Ishikawa (cell line): Measurements from ENCODE around the gene CHMP6.

Experiments
- CEBPB ChIP-seq: IDR thresholded peaks from 2 replicates; pipeline ENCODE4 v1.6.1; 2012
- CREB1 ChIP-seq: IDR thresholded peaks from 2 replicates; pipeline ENCODE4 v1.6.1; 2012; ENCODE audit warnings: low read depth
- EGR1 ChIP-seq: IDR thresholded peaks from 2 replicates; pipeline ENCODE4 v1.6.1; 2012
- EP300 ChIP-seq: IDR thresholded peaks from 2 replicates; pipeline ENCODE4 v1.6.1; 2012; ENCODE audit warnings: borderline replicate concordance
- FOXM1 ChIP-seq: IDR thresholded peaks from 2 replicates; pipeline ENCODE4 v1.6.1; 2012; ENCODE audit warnings: low read depth, borderline replicate concordance
- NFIC ChIP-seq: IDR thresholded peaks from 2 replicates; pipeline ENCODE4 v1.6.1; 2012
- RAD21 ChIP-seq: IDR thresholded peaks from 2 replicates; pipeline ENCODE4 v1.6.1; 2012; ENCODE audit warnings: low read depth
- TAF1 ChIP-seq: IDR thresholded peaks from 2 replicates; pipeline ENCODE4 v1.6.1; 2012; ENCODE audit warnings: low read depth, mild to moderate bottlenecking
- TCF12 ChIP-seq: IDR thresholded peaks from 2 replicates; pipeline ENCODE4 v1.6.1; 2012; ENCODE audit warnings: low read depth
- TEAD4 ChIP-seq: IDR thresholded peaks from 2 replicates; pipeline ENCODE4 v1.6.1; 2012
- YY1 ChIP-seq: IDR thresholded peaks from 2 replicates; pipeline ENCODE4 v1.6.1; 2012; ENCODE audit warnings: low read depth
- ZBTB7A ChIP-seq: IDR thresholded peaks from 2 replicates; pipeline ENCODE4 v1.6.1; 2012; ENCODE audit warnings: low read depth
- TF ChIP-seq, protein P1 (sequence below): IDR thresholded peaks from 2 replicates; pipeline ENCODE4 v1.6.1; 2012
- TF ChIP-seq, protein P2 (sequence below): IDR thresholded peaks from 2 replicates; pipeline ENCODE4 v1.6.1; 2012; ENCODE audit warnings: low read depth, mild to moderate bottlenecking
- TF ChIP-seq, protein P3 (sequence below): IDR thresholded peaks from 2 replicates; pipeline ENCODE4 v1.6.1; 2012

The CHMP6 gene

DNA sequence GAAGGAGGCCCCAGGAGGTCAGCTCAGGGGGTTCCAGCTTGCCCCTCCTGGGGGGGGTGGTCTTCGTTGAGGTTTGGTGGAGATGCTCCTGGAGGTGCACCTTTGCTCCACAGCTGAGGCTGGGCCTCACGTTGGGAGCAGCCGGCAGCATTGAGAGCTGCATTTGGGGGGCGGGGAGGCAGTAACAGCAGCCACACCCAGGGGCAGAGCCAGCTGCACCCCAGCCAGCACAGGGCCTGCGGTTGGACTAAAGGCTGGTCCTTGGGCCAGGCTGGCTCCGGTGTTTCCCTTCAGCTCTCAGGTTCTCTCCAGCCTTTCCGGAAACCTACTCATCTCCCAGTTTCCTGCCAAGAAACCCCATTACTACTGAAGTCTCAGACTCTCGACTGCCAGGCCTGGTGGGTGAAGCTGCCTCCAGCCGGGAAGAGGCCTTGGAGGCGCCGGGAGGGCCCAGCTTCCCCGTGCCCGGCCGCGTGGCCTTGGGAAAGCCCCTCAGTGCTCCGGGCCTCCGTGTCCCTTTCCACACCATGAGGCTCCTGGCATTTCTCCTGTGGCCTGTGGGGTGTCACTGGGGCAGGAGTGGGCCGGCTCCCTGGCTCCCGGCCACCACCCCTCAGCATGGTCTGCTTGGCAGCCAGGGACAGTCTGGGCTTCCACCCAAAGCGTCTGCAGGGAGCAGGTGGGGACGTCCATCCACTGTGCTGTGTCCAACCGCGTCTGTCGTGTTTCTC lies 29.3 kb downstream of the CHMP6 start:
- TF ChIP-seq TEAD4 (peak; percentile 15; the same call in 1 of the 2 replicates), EP300 (no peak), CEBPB (no peak)

DNA sequence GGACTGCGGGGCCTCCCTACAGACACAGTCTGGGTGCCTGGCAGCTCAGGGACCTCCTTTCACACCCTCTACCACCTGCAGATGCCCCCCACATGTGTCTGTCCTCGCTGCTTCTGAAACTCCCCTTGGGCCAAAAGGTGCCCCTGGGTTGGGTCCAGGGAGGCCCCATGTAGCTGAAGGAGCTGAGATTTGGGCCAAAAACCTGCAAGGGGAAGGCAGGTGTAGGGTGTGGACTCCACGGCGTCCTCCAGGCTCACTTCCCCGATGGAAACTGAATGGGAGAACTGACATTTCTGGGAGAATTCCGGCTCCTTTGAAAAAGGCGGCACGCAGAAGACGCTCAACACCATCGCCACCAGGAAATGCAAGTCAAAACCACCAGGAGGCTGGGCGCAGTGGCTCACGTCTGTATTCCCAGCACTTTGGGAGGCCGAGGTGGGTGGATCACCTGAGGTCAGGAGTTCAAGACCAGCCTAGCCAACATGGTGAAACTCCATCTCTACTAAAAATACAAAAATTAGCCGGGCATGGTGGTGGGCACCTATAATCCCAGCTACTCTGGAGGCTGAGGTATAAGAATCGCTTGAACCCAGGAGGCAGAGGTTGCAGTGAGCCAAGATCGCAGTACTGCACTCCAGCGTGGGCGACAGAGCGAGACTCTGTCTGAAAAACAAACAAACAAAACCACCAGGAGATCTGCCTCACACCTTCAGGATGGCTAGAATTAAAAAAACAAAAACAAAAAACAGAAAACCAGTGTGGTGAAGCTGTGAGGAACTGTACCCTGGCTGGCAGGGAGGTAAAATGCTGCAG lies 30.1 kb downstream of the CHMP6 start:
- TF ChIP-seq EP300 (no peak), FOXM1 (no peak), YY1 (no peak), CREB1 (no peak), CEBPB (no peak), EGR1 (no peak), RAD21 (no peak), NFIC (no peak), ZBTB7A (no peak), TAF1 (no peak), TCF12 (no peak), TEAD4 (no peak)
- TF ChIP-seq, protein P1, sequence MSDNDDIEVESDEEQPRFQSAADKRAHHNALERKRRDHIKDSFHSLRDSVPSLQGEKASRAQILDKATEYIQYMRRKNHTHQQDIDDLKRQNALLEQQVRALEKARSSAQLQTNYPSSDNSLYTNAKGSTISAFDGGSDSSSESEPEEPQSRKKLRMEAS = no peak
- TF ChIP-seq, protein P2, sequence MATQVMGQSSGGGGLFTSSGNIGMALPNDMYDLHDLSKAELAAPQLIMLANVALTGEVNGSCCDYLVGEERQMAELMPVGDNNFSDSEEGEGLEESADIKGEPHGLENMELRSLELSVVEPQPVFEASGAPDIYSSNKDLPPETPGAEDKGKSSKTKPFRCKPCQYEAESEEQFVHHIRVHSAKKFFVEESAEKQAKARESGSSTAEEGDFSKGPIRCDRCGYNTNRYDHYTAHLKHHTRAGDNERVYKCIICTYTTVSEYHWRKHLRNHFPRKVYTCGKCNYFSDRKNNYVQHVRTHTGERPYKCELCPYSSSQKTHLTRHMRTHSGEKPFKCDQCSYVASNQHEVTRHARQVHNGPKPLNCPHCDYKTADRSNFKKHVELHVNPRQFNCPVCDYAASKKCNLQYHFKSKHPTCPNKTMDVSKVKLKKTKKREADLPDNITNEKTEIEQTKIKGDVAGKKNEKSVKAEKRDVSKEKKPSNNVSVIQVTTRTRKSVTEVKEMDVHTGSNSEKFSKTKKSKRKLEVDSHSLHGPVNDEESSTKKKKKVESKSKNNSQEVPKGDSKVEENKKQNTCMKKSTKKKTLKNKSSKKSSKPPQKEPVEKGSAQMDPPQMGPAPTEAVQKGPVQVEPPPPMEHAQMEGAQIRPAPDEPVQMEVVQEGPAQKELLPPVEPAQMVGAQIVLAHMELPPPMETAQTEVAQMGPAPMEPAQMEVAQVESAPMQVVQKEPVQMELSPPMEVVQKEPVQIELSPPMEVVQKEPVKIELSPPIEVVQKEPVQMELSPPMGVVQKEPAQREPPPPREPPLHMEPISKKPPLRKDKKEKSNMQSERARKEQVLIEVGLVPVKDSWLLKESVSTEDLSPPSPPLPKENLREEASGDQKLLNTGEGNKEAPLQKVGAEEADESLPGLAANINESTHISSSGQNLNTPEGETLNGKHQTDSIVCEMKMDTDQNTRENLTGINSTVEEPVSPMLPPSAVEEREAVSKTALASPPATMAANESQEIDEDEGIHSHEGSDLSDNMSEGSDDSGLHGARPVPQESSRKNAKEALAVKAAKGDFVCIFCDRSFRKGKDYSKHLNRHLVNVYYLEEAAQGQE = no peak
- TF ChIP-seq, protein P3, sequence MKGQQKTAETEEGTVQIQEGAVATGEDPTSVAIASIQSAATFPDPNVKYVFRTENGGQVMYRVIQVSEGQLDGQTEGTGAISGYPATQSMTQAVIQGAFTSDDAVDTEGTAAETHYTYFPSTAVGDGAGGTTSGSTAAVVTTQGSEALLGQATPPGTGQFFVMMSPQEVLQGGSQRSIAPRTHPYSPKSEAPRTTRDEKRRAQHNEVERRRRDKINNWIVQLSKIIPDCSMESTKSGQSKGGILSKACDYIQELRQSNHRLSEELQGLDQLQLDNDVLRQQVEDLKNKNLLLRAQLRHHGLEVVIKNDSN = no peak

DNA sequence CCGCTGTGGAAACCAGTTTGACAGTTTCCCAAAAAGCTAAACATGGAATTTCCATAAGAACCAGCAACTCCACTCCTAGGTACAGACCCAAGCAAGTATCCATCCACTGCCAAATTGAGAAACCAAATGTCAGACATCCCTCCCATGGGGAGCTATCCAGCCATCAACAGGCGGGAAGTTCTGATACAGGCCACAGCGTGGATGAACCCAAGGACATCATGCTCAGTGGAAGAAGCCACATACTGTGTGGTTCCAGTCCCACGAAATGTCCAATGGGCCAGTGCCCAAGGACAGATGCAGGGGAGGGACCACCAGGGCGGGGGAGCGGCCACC lies 30.7 kb downstream of the CHMP6 start:
- TF ChIP-seq TEAD4 (no peak), CREB1 (no peak), YY1 (no peak), TAF1 (no peak), NFIC (no peak), EP300 (no peak), TCF12 (no peak)
- TF ChIP-seq, protein P1 = no peak

DNA sequence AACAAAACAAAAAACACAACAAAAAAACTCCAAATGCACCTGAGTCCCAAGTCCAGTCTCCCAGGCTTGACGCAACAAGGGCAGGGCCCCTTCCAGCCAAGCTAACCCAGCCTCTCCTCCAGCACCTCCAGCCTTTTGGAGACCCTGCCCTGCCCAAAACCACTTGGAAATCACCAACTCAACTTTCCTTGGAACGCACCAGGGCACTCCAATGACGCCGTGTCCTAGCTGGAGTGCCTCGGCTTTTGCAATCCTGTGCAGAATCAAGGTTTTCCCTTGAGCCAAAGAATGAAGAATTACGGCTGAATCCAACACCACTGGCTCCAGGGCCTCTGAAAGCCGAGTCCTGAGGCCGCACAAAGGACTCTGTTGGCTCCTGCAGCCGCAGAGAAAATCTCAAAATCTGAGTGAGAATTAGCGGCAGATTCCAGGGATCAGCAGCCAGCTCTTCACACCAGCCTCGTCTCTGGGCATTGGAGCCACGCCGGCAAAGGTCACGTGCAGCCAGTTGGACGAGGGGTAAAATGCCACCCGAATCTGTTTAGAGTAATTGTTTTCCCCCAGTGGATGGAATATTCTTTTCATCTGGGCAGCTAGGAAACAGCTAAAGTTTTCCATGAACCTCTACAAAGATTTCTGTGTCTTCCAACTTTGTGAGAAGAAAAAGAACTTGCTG lies 33.6 kb downstream of the CHMP6 start:
- TF ChIP-seq, protein P1 = no peak
- TF ChIP-seq NFIC (no peak), TCF12 (no peak), EGR1 (no peak), ZBTB7A (no peak), RAD21 (no peak)
- TF ChIP-seq, protein P2 = no peak

DNA sequence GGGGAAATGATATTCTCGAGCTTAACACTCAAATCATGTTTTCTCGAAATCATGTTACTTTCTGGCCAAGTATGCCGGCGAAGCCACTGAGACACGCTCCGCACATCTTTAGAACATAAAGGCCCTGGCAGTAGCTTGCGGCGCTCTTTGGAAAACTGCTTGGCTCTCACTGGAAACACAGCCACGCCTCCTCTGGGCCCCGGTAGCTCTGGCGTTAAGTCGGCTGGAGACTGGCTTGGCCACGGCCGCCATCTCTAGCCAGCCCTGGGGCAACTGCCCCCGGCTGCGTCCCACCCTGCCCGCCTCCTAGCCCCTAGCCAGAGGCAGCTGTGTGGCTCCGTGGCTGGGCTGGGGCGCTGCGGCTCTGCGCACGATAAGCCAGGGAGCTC lies 34.1 kb downstream of the CHMP6 start:
- TF ChIP-seq EP300 = no peak
- TF ChIP-seq, protein P3 = no peak
- no peak for TF ChIP-seq EGR1
- TF ChIP-seq TCF12 = no peak
- no peak for TF ChIP-seq CREB1
- TF ChIP-seq ZBTB7A = no peak
- no peak for TF ChIP-seq TAF1
- no peak for TF ChIP-seq FOXM1
- TF ChIP-seq, protein P2 = no peak
- no peak for TF ChIP-seq NFIC
